IPS-11a (cell line): Measurements from ENCODE around the gene COL5A1.
"Not testable (repeated sequence)": the region's sequence is repeated elsewhere in the genome, so short reads cannot be mapped to it uniquely, and the experiment has no call there.

Source experiments
- H3K4me3 ChIP-seq: one replicate; pipeline ENCODE4 v1.5.1; 2013; ENCODE audit warnings: low read depth, low read length, control low read depth

The COL5A1 gene

GRCh38 chr9:134655586-134656333, 14.2 kb downstream of the COL5A1 start:
- H3K4me3 ChIP-seq, result no peak overlapping the region

GRCh38 chr9:134656334-134657006, 14.9 kb downstream of the COL5A1 start:
- no peak overlapping the region for H3K4me3 ChIP-seq

GRCh38 chr9:134657666-134658377, 16.2 kb downstream of the COL5A1 start:
- H3K4me3 ChIP-seq, result no peak overlapping the region

- no peak overlapping the region for H3K4me3 ChIP-seq
Observed at GRCh38 chr9:134658378-134658955, 16.9 kb downstream of the COL5A1 start.

GRCh38 chr9:134659688-134660131, 18.1 kb downstream of the COL5A1 start:
- H3K4me3 ChIP-seq, result no peak overlapping the region

- no peak overlapping the region for H3K4me3 ChIP-seq
Observed at GRCh38 chr9:134660407-134660806, 18.8 kb downstream of the COL5A1 start.

- no peak overlapping the region for H3K4me3 ChIP-seq
Observed at GRCh38 chr9:134661299-134661698, 19.7 kb downstream of the COL5A1 start.

- no peak overlapping the region for H3K4me3 ChIP-seq
Observed at GRCh38 chr9:134661791-134662142, 20.2 kb downstream of the COL5A1 start.

- no peak overlapping the region for H3K4me3 ChIP-seq
Observed at GRCh38 chr9:134662143-134662876, 20.7 kb downstream of the COL5A1 start.

- no peak overlapping the region for H3K4me3 ChIP-seq
Observed at GRCh38 chr9:134663084-134663483, 21.5 kb downstream of the COL5A1 start.

GRCh38 chr9:134663753-134664415, 22.3 kb downstream of the COL5A1 start:
- H3K4me3 ChIP-seq, result no peak overlapping the region

- H3K4me3 ChIP-seq, result no peak overlapping the region
Observed at GRCh38 chr9:134664446-134664845, 22.8 kb downstream of the COL5A1 start.

GRCh38 chr9:134666208-134666607, 24.6 kb downstream of the COL5A1 start:
- no peak overlapping the region for H3K4me3 ChIP-seq

GRCh38 chr9:134666831-134667230, 25.2 kb downstream of the COL5A1 start:
- H3K4me3 ChIP-seq, result no peak overlapping the region

- not testable (repeated sequence) for H3K4me3 ChIP-seq
Observed at GRCh38 chr9:134668977-134669376, 27.4 kb downstream of the COL5A1 start.

- H3K4me3 ChIP-seq, result no peak overlapping the region
Observed at GRCh38 chr9:134669399-134669955, 27.9 kb downstream of the COL5A1 start.

- no peak overlapping the region for H3K4me3 ChIP-seq
Observed at GRCh38 chr9:134670042-134670525, 28.5 kb downstream of the COL5A1 start.

- H3K4me3 ChIP-seq, result no peak overlapping the region
Observed at GRCh38 chr9:134670851-134671281, 29.3 kb downstream of the COL5A1 start.

- no peak overlapping the region for H3K4me3 ChIP-seq
Observed at GRCh38 chr9:134671341-134672113, 29.9 kb downstream of the COL5A1 start.
